B cell (primary cell): Measurements from ENCODE around the gene RTBDN. TPM values are rescaled to one million over a fixed set of nuclear protein-coding genes. Genes with fewer than 3 reads are reported as not detected.

Experiments used
- ATAC-seq: fragments of 200-7000 bp; cut with Tn5 transposase; one replicate; pipeline ENCODE4 v1.10.0; 2021; ENCODE audit warnings: low read depth, mild to moderate bottlenecking, moderate number of reproducible peaks, moderate library complexity
- CTCF ChIA-PET: fragments of 350-600 bp; sonication (Branson Sonifier 250); formaldehyde crosslinking; loops from one replicate; lab custom pipeline; 2021; ENCODE audit warnings: antibody characterized with exemption, inconsistent platforms; lab: Charles Lee
- POLR2A ChIA-PET: fragments of 350-600 bp; sonication (Branson Sonifier 250); formaldehyde crosslinking; loops from one replicate; lab custom pipeline; 2021; ENCODE audit warnings: antibody characterized with exemption; lab: Charles Lee
- DNase-seq: peaks from one replicate; pipeline ENCODE4 v3.0.0; 2013
- H2AFZ ChIP-seq: 2 replicates; pipeline ENCODE4 v1.6.1; 2012; ENCODE audit warnings: mild to moderate bottlenecking, low read depth, low read length; ENCODE audit not compliant: insufficient read depth, poor library complexity, severe bottlenecking
- H3K27ac ChIP-seq, 2 donors: 1 replicate in 1 of 2; 2 replicates in 1 of 2; pipeline ENCODE4 v1.5.1; 2012 to 2013; ENCODE audit warnings: low read length in 2 of 2, mild to moderate bottlenecking in 2 of 2, moderate library complexity in 1 of 2
- H3K27me3 ChIP-seq, 4 experiments: fragments of 200-600 bp in 1 of 4; sonication (generic) in 1 of 4; replicated peaks in 1 of 4; 1 replicate in 2 of 4; 2 replicates in 2 of 4; pipeline versions ENCODE4 v1.6.1 to v1.7.0; 2013 to 2016; ENCODE audit warnings: low read length in 3 of 4, mild to moderate bottlenecking in 2 of 4, mixed read lengths in 1 of 4, moderate library complexity in 1 of 4; ENCODE audit not compliant: insufficient read depth in 4 of 4, control insufficient read depth in 3 of 4; ENCODE audit errors: control extremely low read depth in 1 of 4
- H3K36me3 ChIP-seq, 2 experiments: replicated peaks in 1 of 2; 1 replicate in 1 of 2; 2 replicates in 1 of 2; pipeline versions ENCODE4 v1.6.1 to v1.7.1; 2013; ENCODE audit warnings: low read length in 1 of 2; ENCODE audit not compliant: insufficient read depth in 2 of 2, control insufficient read depth in 1 of 2; ENCODE audit errors: control extremely low read depth in 1 of 2, extremely low read depth in 1 of 2
- H3K4me1 ChIP-seq, 2 donors: fragments of 200-600 bp in 1 of 2; sonication (generic) in 1 of 2; 1 replicate in 1 of 2; 2 replicates in 1 of 2; pipeline versions ENCODE4 v1.5.1 to v1.6.1; 2013 to 2017; ENCODE audit warnings: low read length in 2 of 2; ENCODE audit not compliant: control insufficient read depth in 2 of 2, insufficient read depth in 2 of 2
- H3K4me2 ChIP-seq: replicated peaks from 2 replicates; pipeline ENCODE3; 2012; ENCODE audit warnings: mild to moderate bottlenecking, low read depth, low read length; ENCODE audit not compliant: poor library complexity, severe bottlenecking
- H3K4me3 ChIP-seq, 5 experiments: fragments of 200-600 bp in 1 of 5; sonication (generic) in 1 of 5; 1 replicate in 3 of 5; 2 replicates in 2 of 5; pipeline versions ENCODE4 v1.5.1 to v1.7.0; 2011 to 2016; ENCODE audit warnings: low read length in 4 of 5, mild to moderate bottlenecking in 4 of 5, low read depth in 2 of 5, control low read depth in 1 of 5, moderate library complexity in 1 of 5; ENCODE audit not compliant: insufficient read depth in 1 of 5; ENCODE audit errors: control extremely low read depth in 1 of 5, extremely low read depth in 1 of 5
- H3K79me2 ChIP-seq: fragments of 200-600 bp; sonication (generic); one replicate; pipeline ENCODE4 v1.6.0; 2016; ENCODE audit warnings: low read length; ENCODE audit not compliant: control insufficient read depth, insufficient read depth
- H3K9ac ChIP-seq: fragments of 200-600 bp; sonication (generic); 2 replicates; pipeline ENCODE4 v1.6.1; 2017; ENCODE audit warnings: mild to moderate bottlenecking, low read length, moderate library complexity
- H3K9me3 ChIP-seq, 3 donors: one replicate each; pipeline versions ENCODE4 v1.6.1 to v1.7.1; 2013; ENCODE audit warnings: low read length in 2 of 3; ENCODE audit not compliant: control insufficient read depth in 2 of 3, insufficient read depth in 1 of 3; ENCODE audit errors: control extremely low read depth in 1 of 3
- H4K20me1 ChIP-seq: 2 replicates; pipeline ENCODE4 v1.6.0; 2012; ENCODE audit warnings: mild to moderate bottlenecking, low read length; ENCODE audit not compliant: insufficient read depth, control insufficient read depth, poor library complexity, severe bottlenecking
- H3K27ac Mint-ChIP-seq: one replicate; pipeline ENCODE4 v1.8.0; 2021; ENCODE audit warnings: mixed read lengths
- H3K27me3 Mint-ChIP-seq: one replicate; pipeline ENCODE4 v1.8.0; 2021; ENCODE audit warnings: mixed read lengths
- H3K4me1 Mint-ChIP-seq: one replicate; pipeline ENCODE4 v1.8.0; 2021; ENCODE audit warnings: mixed read lengths
- H3K4me3 Mint-ChIP-seq: one replicate; pipeline ENCODE4 v1.8.0; 2021; ENCODE audit warnings: mixed read lengths
- H3K9me3 Mint-ChIP-seq: one replicate; pipeline ENCODE4 v1.8.0; 2022; ENCODE audit warnings: mixed read lengths; ENCODE audit not compliant: insufficient read depth
- EZH2 ChIP-seq: IDR thresholded peaks from 2 replicates; pipeline ENCODE4 v1.6.1; 2012; ENCODE audit warnings: borderline replicate concordance, low read depth, mild to moderate bottlenecking, moderate library complexity, low read length; ENCODE audit not compliant: insufficient read depth, poor library complexity, severe bottlenecking
- WGBS: methylation state at CpG from one replicate; pipeline ENCODE4 v1.1.5; 2013; ENCODE audit warnings: missing lambda C conversion rate; ENCODE audit not compliant: insufficient coverage; 5-methylcytosine and 5-hydroxymethylcytosine counted together
- intact Hi-C: fragments of 100-400 bp; cut with micrococcal nuclease; formaldehyde crosslinking; loops from one replicate; pipeline ENCODE4 v1.10.0; 2022
- polyA plus RNA-seq: library from polyadenylated mRNA; depleted of rRNA; stranded (reverse); fragments of >200 nt; gene quantifications from 2 replicates; pipeline ENCODE4 v1.2.3, GENCODE V29; 2012
- total RNA-seq, 2 donors: library from RNA; stranded (reverse); fragments of 120-200 nt in 1 of 2; gene quantifications; 1 replicate in 1 of 2; 2 replicates in 1 of 2; pipeline versions ENCODE4 v1.2.3 to v1.2.4, GENCODE V29; 2013 to 2022
- TF ChIP-seq, protein P1 (sequence below): fragments of 200-600 bp; IDR thresholded peaks from one replicate; pipeline ENCODE4 v1.8.0; 2022; ENCODE audit warnings: antibody characterized with exemption, mild to moderate bottlenecking

The RTBDN gene
- total and polyA plus RNA-seq, 2 donors (not counting 1 experiment from before 2014, with no cell fraction given), result not detected

- DNase-seq (peak; percentile 89), ATAC-seq (no peak)
- WGBS, result 10% methylated on average over 15 of the region's 18 CpGs
- H3K4me3 ChIP-seq, result peak overlapping the region in 4 of 5 experiments; percentile 14 to 52 (median 34)
- Mint-ChIP-seq H3K27ac (peak overlapping the region; percentile 88), H3K4me3 (peak overlapping the region; percentile 87), H3K9me3 (no peaks in the 10 kb centered on the region), H3K4me1 (peaks cover 28% of the 10 kb centered on the region), H3K27me3 (no peaks in the 10 kb centered on the region)
- TF ChIP-seq, protein P1, sequence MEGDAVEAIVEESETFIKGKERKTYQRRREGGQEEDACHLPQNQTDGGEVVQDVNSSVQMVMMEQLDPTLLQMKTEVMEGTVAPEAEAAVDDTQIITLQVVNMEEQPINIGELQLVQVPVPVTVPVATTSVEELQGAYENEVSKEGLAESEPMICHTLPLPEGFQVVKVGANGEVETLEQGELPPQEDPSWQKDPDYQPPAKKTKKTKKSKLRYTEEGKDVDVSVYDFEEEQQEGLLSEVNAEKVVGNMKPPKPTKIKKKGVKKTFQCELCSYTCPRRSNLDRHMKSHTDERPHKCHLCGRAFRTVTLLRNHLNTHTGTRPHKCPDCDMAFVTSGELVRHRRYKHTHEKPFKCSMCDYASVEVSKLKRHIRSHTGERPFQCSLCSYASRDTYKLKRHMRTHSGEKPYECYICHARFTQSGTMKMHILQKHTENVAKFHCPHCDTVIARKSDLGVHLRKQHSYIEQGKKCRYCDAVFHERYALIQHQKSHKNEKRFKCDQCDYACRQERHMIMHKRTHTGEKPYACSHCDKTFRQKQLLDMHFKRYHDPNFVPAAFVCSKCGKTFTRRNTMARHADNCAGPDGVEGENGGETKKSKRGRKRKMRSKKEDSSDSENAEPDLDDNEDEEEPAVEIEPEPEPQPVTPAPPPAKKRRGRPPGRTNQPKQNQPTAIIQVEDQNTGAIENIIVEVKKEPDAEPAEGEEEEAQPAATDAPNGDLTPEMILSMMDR, result peak; percentile 96
- no peak for TF ChIP-seq EZH2
- peak overlapping the region; percentile 81 for H3K4me2 ChIP-seq
- intact Hi-C loops, result loop anchor here (1.0 to 2.0 kb wide), 5 partner anchors 10 to 50 kb away; partner anchors contain the start of gene RNASEH2A
- peak overlapping the region; percentile 18 for H2AFZ ChIP-seq
- H3K27me3 ChIP-seq, result no peaks in the 10 kb centered on the region
- ChIA-PET POLR2A (interaction anchor here (0.5 to 6.8 kb wide), 11 partner anchors 10 to 94 kb away, joined by 4 to 233 read pairs (median 5); partner anchors contain the start of genes GCDH, HOOK2 and RNASEH2A), CTCF (interaction anchor here (0.7 to 17.9 kb wide), 28 partner anchors 10 to 300 kb away, joined by 3 to 1147 read pairs (median 4); partner anchors contain the start of genes DHPS, GET3, HOOK2 and RNASEH2A)
- H3K4me1 ChIP-seq, result peaks cover 32 to 39% of the 10 kb centered on the region in 2 donors
- H3K9me3 ChIP-seq, result no peaks in the 10 kb centered on the region
- peak overlapping the region; percentile 3 to 57 for H3K27ac ChIP-seq
- H3K9ac ChIP-seq, result peak overlapping the region; percentile 34
- H3K36me3 ChIP-seq, result peaks cover 0 to 7% of the 10 kb centered on the region in 2 experiments
- peaks cover 18% of the 10 kb centered on the region for H4K20me1 ChIP-seq
- peaks cover 29% of the 10 kb centered on the region for H3K79me2 ChIP-seq
Measured at GRCh38 chr19:12796146-12797071, 38.0 kb downstream of the RTBDN start.
